HepG2 (cell line): Measurements from ENCODE around the gene GDF7. TPM values are rescaled to one million over a fixed set of nuclear protein-coding genes. Genes with fewer than 3 reads are reported as not detected.
A peak's percentile ranks its signal among the peaks of the same experiment; 100 is the strongest.

Experiments used
- AHR ChIP-seq: IDR thresholded peaks from 2 replicates; pipeline ENCODE4 v1.6.1; 2018; ENCODE audit warnings: missing genetic modification reagents, missing compliant biosample characterization
- CEBPB ChIP-seq: IDR thresholded peaks from 2 replicates; pipeline ENCODE4 v1.6.1; 2011; ENCODE audit warnings: low read depth, low read length, improper control_type of control experiment, borderline replicate concordance
- DBP ChIP-seq: sonication (generic); formaldehyde crosslinking; IDR thresholded peaks from 2 replicates; pipeline ENCODE4 v1.4.0; 2020; ENCODE audit warnings: missing genetic modification reagents; ENCODE audit errors: not compliant biosample characterization
- HDAC2 ChIP-seq: sonication (generic); formaldehyde crosslinking; IDR thresholded peaks from 2 replicates; pipeline ENCODE4 v1.4.0; 2020; ENCODE audit warnings: missing genetic modification reagents
- JDP2 ChIP-seq: sonication (generic); formaldehyde crosslinking; IDR thresholded peaks from 2 replicates; pipeline ENCODE4 v1.8.1; 2022; ENCODE audit warnings: missing genetic modification reagents, borderline replicate concordance
- JUN ChIP-seq: sonication (generic); formaldehyde crosslinking; IDR thresholded peaks from 2 replicates; pipeline ENCODE4 v1.4.0; 2020; ENCODE audit warnings: mild to moderate bottlenecking, missing genetic modification reagents
- MAFF ChIP-seq: IDR thresholded peaks from 2 replicates; pipeline ENCODE4 v1.6.1; 2011; ENCODE audit warnings: low read depth, low read length, improper control_type of control experiment
- MYNN ChIP-seq: sonication (generic); formaldehyde crosslinking; IDR thresholded peaks from 2 replicates; pipeline ENCODE4 v1.4.0; 2020; ENCODE audit warnings: mild to moderate bottlenecking, low read depth, missing genetic modification reagents
- SIX4 ChIP-seq: sonication (generic); formaldehyde crosslinking; IDR thresholded peaks from 2 replicates; pipeline ENCODE4 v1.4.0; 2020; ENCODE audit warnings: missing genetic modification reagents
- SMAD3 ChIP-seq: sonication (generic); formaldehyde crosslinking; IDR thresholded peaks from 2 replicates; pipeline ENCODE4 v1.4.0; 2020; ENCODE audit warnings: missing genetic modification reagents
- SMYD3 ChIP-seq: sonication (generic); formaldehyde crosslinking; IDR thresholded peaks from 2 replicates; pipeline ENCODE4 v1.8.1; 2023; ENCODE audit warnings: mild to moderate bottlenecking, missing genetic modification reagents
- SRY ChIP-seq: sonication (generic); formaldehyde crosslinking; IDR thresholded peaks from 2 replicates; pipeline ENCODE4 v1.8.0; 2022; ENCODE audit warnings: mild to moderate bottlenecking, missing genetic modification reagents
- YY1 ChIP-seq: IDR thresholded peaks from 2 replicates; pipeline ENCODE4 v1.6.1; 2011; ENCODE audit warnings: low read length, low read depth, moderate library complexity, mild to moderate bottlenecking; ENCODE audit not compliant: insufficient read depth, insufficient replicate concordance
- ZBTB8A ChIP-seq: sonication (generic); formaldehyde crosslinking; IDR thresholded peaks from 2 replicates; pipeline ENCODE4 v1.4.0; 2020; ENCODE audit warnings: mild to moderate bottlenecking, low read depth, missing genetic modification reagents, borderline replicate concordance
- ZNF101 ChIP-seq: sonication (generic); formaldehyde crosslinking; IDR thresholded peaks from 2 replicates; pipeline ENCODE4 v1.4.0; 2020; ENCODE audit warnings: mild to moderate bottlenecking, low read depth, missing genetic modification reagents, borderline replicate concordance
- ZNF20 ChIP-seq: sonication (generic); formaldehyde crosslinking; IDR thresholded peaks from 2 replicates; pipeline ENCODE4 v1.4.0; 2020; ENCODE audit warnings: mild to moderate bottlenecking, moderate library complexity, missing genetic modification reagents
- ZNF251 ChIP-seq: sonication (generic); formaldehyde crosslinking; IDR thresholded peaks from 2 replicates; pipeline ENCODE4 v1.9.0; 2021; ENCODE audit warnings: mild to moderate bottlenecking, missing genetic modification reagents
- ZNF317 ChIP-seq: sonication (generic); formaldehyde crosslinking; IDR thresholded peaks from 2 replicates; pipeline ENCODE4 v1.5.0; 2020; ENCODE audit warnings: mild to moderate bottlenecking, missing genetic modification reagents
- ZNF460 ChIP-seq: sonication (generic); formaldehyde crosslinking; IDR thresholded peaks from 2 replicates; pipeline ENCODE4 v1.5.1; 2020; ENCODE audit warnings: missing genetic modification reagents, mild to moderate bottlenecking, borderline replicate concordance
- ZNF746 ChIP-seq: sonication (generic); formaldehyde crosslinking; IDR thresholded peaks from 2 replicates; pipeline ENCODE4 v1.8.0; 2022; ENCODE audit warnings: mild to moderate bottlenecking, missing genetic modification reagents
- ZNF792 ChIP-seq: IDR thresholded peaks from 2 replicates; pipeline ENCODE4 v1.6.1; 2016
- ZNF883 ChIP-seq: sonication (generic); formaldehyde crosslinking; IDR thresholded peaks from 2 replicates; pipeline ENCODE4 v1.5.1; 2020; ENCODE audit warnings: mild to moderate bottlenecking, missing genetic modification reagents; ENCODE audit errors: not compliant biosample characterization
- polyA plus RNA-seq, 8 experiments: library from polyadenylated mRNA; depleted of rRNA in 3 of 8; stranded (reverse) in 7 of 8; unstranded in 1 of 8; fragments of >200 nt; fragmentation: Illumina TruSeq in 4 of 8; extraction: Trizol in 4 of 8; gene quantifications; 2 replicates each; pipeline versions ENCODE4 v1.2.1 to v1.2.3, GENCODE V29; 2011 to 2016; ENCODE audit warnings: low read depth in 4 of 8, missing spikeins in 1 of 8, mixed read lengths in 1 of 8; ENCODE audit not compliant: insufficient read depth in 1 of 8
- total RNA-seq, 5 experiments: library from RNA; depleted of rRNA; stranded (reverse); fragments of >200 nt; fragmentation: Illumina TruSeq; extraction: Trizol; gene quantifications; 2 replicates each; pipeline ENCODE4 v1.2.3, GENCODE V29; 2016; ENCODE audit warnings: low read depth in 1 of 5
- TF ChIP-seq, protein P1 (sequence below): sonication (generic); formaldehyde crosslinking; conservative IDR thresholded peaks from 2 replicates; pipeline ENCODE4 v1.8.0; 2022; ENCODE audit warnings: low read depth, missing genetic modification reagents
- TF ChIP-seq, protein P2 (sequence below): sonication (generic); formaldehyde crosslinking; IDR thresholded peaks from 2 replicates; pipeline ENCODE4 v1.8.1; 2022; ENCODE audit warnings: low read depth, mild to moderate bottlenecking, missing genetic modification reagents

GDF7 gene
- total and polyA plus RNA-seq, 2 of the 13 experiments (the other 11 are each of a cell fraction or from before 2014, with no cell fraction given): 1.6 to 15.0 TPM

DNA sequence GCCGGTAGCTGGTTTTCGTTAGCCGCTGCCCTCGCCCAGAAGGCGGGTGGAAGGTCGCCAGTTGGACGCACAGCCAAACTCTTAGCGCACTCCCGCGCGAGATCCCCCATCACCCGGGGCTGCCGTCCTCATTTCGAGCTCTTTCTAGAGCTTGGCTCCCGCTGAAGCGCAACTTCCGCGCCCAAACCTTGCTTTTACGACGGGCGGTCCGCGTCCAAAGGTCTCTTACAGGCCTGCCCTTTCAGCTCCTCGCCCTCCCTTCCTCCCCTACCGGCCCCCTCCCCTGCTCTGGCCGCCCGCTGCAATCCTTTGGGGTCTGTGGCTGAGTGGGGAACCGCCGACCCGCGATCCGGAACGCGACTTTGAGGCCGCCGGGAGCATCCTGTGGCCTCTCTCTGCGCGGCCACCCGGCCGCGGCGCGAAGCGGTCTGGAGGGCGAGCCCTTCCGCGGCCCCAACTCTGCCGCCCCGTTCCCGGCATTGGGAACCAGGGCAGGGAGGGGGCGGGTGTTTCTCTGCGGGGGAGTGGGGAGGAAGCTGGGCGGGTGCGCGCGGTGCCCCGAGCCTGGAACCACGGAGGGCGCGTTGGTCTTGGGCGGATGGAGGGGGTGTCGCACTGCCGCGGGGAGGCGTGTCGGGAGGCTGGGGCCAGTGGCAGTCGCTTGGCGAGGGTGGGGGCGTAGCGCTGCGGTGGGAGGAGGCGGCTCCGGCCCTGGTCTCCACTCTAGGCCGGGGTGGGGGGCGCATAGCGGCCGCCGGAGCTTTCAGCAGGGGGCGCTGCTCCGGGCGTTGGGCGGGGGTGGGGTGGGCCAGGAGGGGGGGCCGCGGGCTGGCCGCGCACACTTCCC lies at the start of gene GDF7 (continued):
- TF ChIP-seq, protein P1, sequence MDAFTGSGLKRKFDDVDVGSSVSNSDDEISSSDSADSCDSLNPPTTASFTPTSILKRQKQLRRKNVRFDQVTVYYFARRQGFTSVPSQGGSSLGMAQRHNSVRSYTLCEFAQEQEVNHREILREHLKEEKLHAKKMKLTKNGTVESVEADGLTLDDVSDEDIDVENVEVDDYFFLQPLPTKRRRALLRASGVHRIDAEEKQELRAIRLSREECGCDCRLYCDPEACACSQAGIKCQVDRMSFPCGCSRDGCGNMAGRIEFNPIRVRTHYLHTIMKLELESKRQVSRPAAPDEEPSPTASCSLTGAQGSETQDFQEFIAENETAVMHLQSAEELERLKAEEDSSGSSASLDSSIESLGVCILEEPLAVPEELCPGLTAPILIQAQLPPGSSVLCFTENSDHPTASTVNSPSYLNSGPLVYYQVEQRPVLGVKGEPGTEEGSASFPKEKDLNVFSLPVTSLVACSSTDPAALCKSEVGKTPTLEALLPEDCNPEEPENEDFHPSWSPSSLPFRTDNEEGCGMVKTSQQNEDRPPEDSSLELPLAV (CRISPR knock-in tag): no peak
- TF ChIP-seq SMYD3 (CRISPR knock-in tag) (no peak), ZNF101 (0 out of 2 replicates have a peak, but pooled peaks have one; percentile 42), MAFF (no peak), ZNF20 (CRISPR knock-in tag) (no peak), CEBPB (no peak), JUN (CRISPR knock-in tag) (no peak), HDAC2 (no peak), SMAD3 (CRISPR knock-in tag) (no peak; the same call in 1 of the 2 replicates), JDP2 (no peak), ZBTB8A (CRISPR knock-in tag) (peak; percentile 49; the same call in 1 of the 2 replicates), ZNF251 (no peak), ZNF883 (CRISPR knock-in tag) (no peak), DBP (CRISPR knock-in tag) (no peak), AHR (CRISPR knock-in tag) (no peak), ZNF746 (CRISPR knock-in tag) (no peak; the same call in 1 of the 2 replicates), SRY (CRISPR knock-in tag) (peak; percentile 48; the same call in 1 of the 2 replicates), ZNF317 (CRISPR knock-in tag) (no peak), ZNF460 (CRISPR knock-in tag) (no peak), SIX4 (CRISPR knock-in tag) (no peak), YY1 (peak; percentile 28), ZNF792 (no peak), MYNN (CRISPR knock-in tag) (no peak)
- TF ChIP-seq, protein P2, sequence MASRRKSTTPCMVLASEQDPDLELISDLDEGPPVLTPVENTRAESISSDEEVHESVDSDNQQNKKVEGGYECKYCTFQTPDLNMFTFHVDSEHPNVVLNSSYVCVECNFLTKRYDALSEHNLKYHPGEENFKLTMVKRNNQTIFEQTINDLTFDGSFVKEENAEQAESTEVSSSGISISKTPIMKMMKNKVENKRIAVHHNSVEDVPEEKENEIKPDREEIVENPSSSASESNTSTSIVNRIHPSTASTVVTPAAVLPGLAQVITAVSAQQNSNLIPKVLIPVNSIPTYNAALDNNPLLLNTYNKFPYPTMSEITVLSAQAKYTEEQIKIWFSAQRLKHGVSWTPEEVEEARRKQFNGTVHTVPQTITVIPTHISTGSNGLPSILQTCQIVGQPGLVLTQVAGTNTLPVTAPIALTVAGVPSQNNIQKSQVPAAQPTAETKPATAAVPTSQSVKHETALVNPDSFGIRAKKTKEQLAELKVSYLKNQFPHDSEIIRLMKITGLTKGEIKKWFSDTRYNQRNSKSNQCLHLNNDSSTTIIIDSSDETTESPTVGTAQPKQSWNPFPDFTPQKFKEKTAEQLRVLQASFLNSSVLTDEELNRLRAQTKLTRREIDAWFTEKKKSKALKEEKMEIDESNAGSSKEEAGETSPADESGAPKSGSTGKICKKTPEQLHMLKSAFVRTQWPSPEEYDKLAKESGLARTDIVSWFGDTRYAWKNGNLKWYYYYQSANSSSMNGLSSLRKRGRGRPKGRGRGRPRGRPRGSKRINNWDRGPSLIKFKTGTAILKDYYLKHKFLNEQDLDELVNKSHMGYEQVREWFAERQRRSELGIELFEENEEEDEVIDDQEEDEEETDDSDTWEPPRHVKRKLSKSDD (CRISPR knock-in tag): peak; percentile 62
